Ishikawa (cell line): ENCODE data around the gene AVPR1B.

Source experiments
- CEBPB ChIP-seq: IDR thresholded peaks from 2 replicates; pipeline ENCODE4 v1.6.1; 2012
- CREB1 ChIP-seq: IDR thresholded peaks from 2 replicates; pipeline ENCODE4 v1.6.1; 2012; ENCODE audit warnings: low read depth
- EGR1 ChIP-seq: IDR thresholded peaks from 2 replicates; pipeline ENCODE4 v1.6.1; 2012
- EP300 ChIP-seq: IDR thresholded peaks from 2 replicates; pipeline ENCODE4 v1.6.1; 2012; ENCODE audit warnings: borderline replicate concordance
- FOXM1 ChIP-seq: IDR thresholded peaks from 2 replicates; pipeline ENCODE4 v1.6.1; 2012; ENCODE audit warnings: low read depth, borderline replicate concordance
- NFIC ChIP-seq: IDR thresholded peaks from 2 replicates; pipeline ENCODE4 v1.6.1; 2012
- RAD21 ChIP-seq: IDR thresholded peaks from 2 replicates; pipeline ENCODE4 v1.6.1; 2012; ENCODE audit warnings: low read depth
- REST ChIP-seq: IDR thresholded peaks from 2 replicates; pipeline ENCODE4 v1.6.1; 2012; ENCODE audit warnings: low read depth, mild to moderate bottlenecking
- TAF1 ChIP-seq: IDR thresholded peaks from 2 replicates; pipeline ENCODE4 v1.6.1; 2012; ENCODE audit warnings: low read depth, mild to moderate bottlenecking
- TCF12 ChIP-seq: IDR thresholded peaks from 2 replicates; pipeline ENCODE4 v1.6.1; 2012; ENCODE audit warnings: low read depth
- TEAD4 ChIP-seq: IDR thresholded peaks from 2 replicates; pipeline ENCODE4 v1.6.1; 2012
- YY1 ChIP-seq: IDR thresholded peaks from 2 replicates; pipeline ENCODE4 v1.6.1; 2012; ENCODE audit warnings: low read depth
- ZBTB7A ChIP-seq: IDR thresholded peaks from 2 replicates; pipeline ENCODE4 v1.6.1; 2012; ENCODE audit warnings: low read depth
- TF ChIP-seq, protein P1 (sequence below): IDR thresholded peaks from 2 replicates; pipeline ENCODE4 v1.6.1; 2012
- TF ChIP-seq, protein P2 (sequence below): IDR thresholded peaks from 2 replicates; pipeline ENCODE4 v1.6.1; 2012

The AVPR1B gene

DNA sequence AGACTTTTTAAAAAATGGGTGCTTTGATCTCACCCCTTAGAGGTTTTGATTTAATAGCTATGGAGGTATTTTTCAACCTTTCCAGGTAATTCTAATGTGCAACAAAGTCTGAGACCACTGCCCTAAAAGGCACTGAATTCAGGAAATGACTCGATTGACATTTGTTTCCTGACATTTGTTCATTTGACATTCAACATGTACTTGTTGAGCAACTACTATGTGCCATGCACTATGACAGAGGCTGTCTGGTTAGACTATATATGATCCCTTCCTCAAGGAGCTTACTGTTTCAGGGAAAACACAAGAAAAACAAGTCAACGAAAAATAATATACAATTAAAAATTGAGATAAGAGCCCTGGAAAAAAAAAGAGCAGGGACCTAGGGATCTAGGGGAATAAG is 25.6 kb upstream of the AVPR1B start:
- no peak for TF ChIP-seq TAF1
- TF ChIP-seq, protein P1, sequence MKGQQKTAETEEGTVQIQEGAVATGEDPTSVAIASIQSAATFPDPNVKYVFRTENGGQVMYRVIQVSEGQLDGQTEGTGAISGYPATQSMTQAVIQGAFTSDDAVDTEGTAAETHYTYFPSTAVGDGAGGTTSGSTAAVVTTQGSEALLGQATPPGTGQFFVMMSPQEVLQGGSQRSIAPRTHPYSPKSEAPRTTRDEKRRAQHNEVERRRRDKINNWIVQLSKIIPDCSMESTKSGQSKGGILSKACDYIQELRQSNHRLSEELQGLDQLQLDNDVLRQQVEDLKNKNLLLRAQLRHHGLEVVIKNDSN, result no peak
- no peak for TF ChIP-seq REST
- no peak for TF ChIP-seq EGR1
- no peak for TF ChIP-seq RAD21
- no peak for TF ChIP-seq ZBTB7A
- no peak for TF ChIP-seq EP300
- TF ChIP-seq YY1, result no peak
- TF ChIP-seq NFIC, result no peak
- no peak for TF ChIP-seq TEAD4
- TF ChIP-seq, protein P2, sequence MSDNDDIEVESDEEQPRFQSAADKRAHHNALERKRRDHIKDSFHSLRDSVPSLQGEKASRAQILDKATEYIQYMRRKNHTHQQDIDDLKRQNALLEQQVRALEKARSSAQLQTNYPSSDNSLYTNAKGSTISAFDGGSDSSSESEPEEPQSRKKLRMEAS, result no peak
- no peak for TF ChIP-seq TCF12
- no peak for TF ChIP-seq FOXM1
- no peak for TF ChIP-seq CEBPB
- no peak for TF ChIP-seq CREB1

DNA sequence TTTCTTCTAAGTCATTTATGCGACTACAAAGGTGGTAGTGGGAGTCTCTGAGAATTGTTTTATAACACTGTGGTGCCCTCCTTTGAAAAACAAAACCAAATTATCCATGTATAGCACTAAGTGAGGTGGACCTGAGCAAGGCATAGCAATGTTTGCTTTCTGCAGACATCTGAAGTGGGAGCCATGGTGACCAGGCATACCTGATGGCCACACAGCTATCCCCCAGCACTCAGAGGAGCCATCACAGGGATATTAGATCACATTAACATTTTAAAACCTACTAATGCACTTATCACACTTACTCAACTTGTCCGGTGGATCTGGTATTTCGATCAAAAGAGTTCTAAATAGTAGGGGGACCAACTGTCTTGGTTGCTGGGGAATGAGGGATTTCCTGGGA is 24.8 kb upstream of the AVPR1B start:
- no peak for TF ChIP-seq YY1
- no peak for TF ChIP-seq TAF1
- TF ChIP-seq EGR1, result no peak
- TF ChIP-seq ZBTB7A, result no peak

- no peak for TF ChIP-seq FOXM1
- TF ChIP-seq ZBTB7A, result no peak
- no peak for TF ChIP-seq REST
- TF ChIP-seq NFIC, result no peak
- TF ChIP-seq EP300, result no peak
- TF ChIP-seq RAD21, result no peak
- no peak for TF ChIP-seq TEAD4
- TF ChIP-seq TCF12, result no peak
- TF ChIP-seq CEBPB, result no peak
- TF ChIP-seq TAF1, result no peak
- TF ChIP-seq, protein P1, result no peak
- no peak for TF ChIP-seq CREB1
- TF ChIP-seq YY1, result no peak
- TF ChIP-seq, protein P2, result no peak
- no peak for TF ChIP-seq EGR1
These were observed 19.1 kb upstream of the AVPR1B start for GRCh38 chr1:206136241-206136640.

- TF ChIP-seq, protein P1, result no peak
- TF ChIP-seq EP300 (no peak), TEAD4 (no peak), FOXM1 (no peak), TAF1 (no peak), CEBPB (no peak)
These were observed 18.1 kb upstream of the AVPR1B start for GRCh38 chr1:206135248-206135647.

DNA sequence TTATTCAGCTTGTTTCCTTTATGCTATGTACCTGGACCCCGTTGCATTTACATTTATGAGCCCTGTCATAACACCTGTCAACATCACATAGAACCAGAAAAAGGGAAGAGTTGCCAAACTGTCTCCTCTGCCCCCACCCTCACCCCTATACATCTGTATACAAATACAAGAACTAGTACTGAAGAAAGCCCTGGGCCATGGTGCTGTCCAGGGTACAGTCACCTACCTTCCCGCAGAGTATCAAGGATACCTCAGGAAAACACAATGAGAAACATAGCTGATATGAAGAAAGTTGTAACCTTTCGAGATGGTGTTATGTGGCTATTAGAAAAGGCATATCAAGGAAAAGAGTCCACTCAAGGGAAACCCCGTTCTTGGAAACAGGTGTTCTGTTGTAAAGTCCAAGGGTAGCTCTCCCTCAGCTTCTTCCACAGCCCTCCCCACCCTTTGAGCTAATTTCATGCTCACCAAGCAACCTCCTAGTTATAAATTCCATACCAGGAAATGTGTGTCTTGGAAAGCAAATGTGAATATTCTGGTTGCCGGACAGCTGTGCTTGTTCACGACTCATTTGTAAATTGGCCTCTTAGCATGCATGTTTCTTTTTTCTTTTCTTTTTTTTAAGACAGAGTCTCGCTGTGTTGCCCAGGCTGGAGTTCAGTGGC is 16.7 kb upstream of the AVPR1B start:
- TF ChIP-seq REST (peak; percentile 69), CREB1 (no peak)
